ENCODE data around the gene CRY2.
A peak's percentile ranks its signal among the peaks of the same experiment; 100 is the strongest.

Gene CRY2

DNA sequence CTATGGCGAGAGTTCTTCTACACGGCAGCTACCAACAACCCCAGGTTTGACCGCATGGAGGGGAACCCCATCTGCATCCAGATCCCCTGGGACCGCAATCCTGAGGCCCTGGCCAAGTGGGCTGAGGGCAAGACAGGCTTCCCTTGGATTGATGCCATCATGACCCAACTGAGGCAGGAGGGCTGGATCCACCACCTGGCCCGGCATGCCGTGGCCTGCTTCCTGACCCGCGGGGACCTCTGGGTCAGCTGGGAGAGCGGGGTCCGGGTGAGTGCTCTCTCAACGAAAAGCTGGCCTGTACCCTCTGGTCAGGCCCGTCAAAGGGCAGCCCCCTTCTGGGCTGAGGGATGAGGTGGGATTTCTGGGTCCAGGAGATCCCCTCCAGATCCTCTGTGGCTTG, 22.3 kb downstream of the CRY2 start:
- DNase-seq = no peak
- in situ Hi-C loops (cut with MboI; ENCODE audit: low pct_unique_long_range_greater_than_20kb, low sequenced_read_pairs) = no loop called here

DNA sequence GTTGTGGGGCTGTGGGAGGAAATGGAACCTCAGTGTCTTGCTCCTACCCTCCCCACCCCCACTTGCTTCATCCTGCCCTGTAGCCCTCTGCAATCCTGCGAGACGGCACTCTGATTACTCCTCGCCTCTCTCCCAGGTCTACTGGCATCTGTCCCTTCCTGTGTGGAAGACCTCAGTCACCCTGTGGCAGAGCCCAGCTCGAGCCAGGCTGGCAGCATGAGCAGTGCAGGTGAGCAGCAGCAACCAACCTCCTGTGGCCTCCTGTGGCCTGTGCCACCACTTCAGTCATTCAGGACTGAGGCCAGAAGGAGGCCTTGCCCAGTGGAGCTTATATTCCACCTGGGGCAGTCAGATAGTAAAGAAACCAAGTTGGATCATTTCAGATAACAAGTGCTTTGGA, 23.4 kb downstream of the CRY2 start:
- in situ Hi-C loops (cut with MboI; ENCODE audit: low pct_unique_long_range_greater_than_20kb, low sequenced_read_pairs) = no loop called here
- no peak for DNase-seq

DNA sequence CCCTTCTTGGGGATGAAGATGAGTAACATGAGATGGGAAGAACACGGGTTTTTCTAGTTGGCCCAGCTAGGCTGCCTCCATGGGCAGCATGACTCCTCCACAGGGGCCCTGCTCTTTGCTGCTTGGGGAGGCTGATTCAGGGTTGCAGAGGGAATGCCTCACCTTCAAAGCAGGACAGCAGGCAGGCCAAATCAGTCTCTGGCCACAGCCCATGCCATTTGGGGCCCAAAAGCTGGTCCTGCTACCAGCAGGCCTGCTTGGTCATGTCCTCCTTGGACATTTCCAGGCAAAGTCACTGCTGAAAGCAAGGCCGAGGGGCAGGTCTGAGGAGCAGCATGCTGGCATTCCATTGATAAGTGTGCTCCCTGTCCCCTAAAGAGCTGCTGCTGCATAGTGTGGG, 24.4 kb downstream of the CRY2 start:
- in situ Hi-C loops (cut with MboI; ENCODE audit: low pct_unique_long_range_greater_than_20kb, low sequenced_read_pairs) = no loop called here

DNA sequence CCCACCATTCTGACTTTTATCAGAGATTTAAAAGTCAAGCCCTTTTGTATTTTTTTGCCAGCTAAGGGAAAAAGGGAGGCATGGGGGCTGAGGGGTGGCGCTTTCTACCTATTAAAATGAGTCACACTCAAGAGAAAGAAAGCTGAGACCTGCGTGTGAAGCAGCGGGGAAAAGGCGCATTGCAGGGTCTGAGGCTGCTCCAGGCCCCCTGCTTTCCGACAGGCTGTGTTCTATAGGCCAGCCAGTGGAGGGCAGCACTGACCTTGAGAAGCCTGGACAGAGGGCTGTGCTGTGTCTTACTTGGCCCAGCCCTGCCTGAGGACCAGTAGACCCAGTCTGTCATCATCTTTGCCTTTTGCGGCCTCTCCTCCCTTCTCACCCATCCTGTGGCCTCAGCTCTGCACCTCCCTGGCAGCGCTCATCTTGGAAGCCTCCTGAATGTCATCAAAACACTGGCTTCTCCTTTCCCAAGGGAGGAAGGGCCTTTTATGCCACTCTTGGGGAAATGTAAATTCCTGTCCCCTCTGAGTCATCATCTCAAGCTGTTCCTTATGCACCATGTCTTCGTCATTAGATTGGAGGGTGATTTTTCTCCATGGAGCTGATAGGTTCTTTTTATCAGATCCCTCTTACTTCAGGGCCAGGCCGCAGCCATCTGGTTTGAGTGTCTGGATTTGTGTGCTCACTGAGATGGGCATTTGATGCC, 25.5 kb downstream of the CRY2 start:
- in situ Hi-C loops (cut with MboI; ENCODE audit: low pct_unique_long_range_greater_than_20kb, low sequenced_read_pairs) = no loop called here

More for the DNA sequence above, 24.4 kb downstream of the CRY2 start:
- no peak for DNase-seq

DNA sequence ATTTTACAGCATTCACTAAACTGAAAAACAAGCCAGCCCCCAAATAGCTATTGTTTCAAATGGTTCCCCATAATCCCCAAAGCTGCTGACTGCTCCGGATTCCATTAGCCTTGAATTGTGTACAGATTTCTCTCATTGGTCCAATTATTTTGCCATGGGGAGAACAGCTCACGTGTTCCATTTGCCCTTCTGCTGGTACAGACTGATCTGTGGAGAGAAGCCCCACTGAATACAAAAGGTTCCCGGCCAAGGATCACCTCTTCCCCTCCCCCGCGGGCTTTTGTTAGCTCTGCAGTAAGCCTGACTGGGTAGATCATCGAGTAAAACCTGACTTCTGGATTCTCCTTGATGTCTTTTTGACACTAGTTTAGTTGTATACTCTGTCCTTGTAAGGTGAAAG, 29.1 kb downstream of the CRY2 start:
- in situ Hi-C loops (cut with MboI; ENCODE audit: low pct_unique_long_range_greater_than_20kb, low sequenced_read_pairs) = no loop called here
- DNase-seq = no peak

More for the DNA sequence above, 25.5 kb downstream of the CRY2 start:
- peak; percentile 66 for DNase-seq

DNA sequence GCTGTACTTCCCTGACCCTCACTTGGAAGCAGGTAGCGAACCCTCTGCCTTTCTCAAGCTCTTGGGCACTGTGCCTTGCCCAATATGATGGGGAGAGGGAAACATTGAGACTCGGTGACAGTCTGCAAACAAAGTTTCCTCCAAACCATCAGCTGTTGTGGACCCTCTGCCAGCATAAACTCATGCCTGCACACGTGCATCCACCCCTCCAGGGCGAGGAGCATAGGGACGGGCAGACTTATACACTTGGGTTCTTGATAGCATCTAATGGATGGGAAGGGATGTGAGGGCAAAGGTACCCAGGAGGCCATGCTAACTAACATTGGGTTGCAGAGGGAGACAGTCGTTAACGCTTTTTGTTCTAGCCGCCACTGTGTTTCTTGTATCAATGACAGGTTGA, 29.9 kb downstream of the CRY2 start:
- DNase-seq = no peak

DNA sequence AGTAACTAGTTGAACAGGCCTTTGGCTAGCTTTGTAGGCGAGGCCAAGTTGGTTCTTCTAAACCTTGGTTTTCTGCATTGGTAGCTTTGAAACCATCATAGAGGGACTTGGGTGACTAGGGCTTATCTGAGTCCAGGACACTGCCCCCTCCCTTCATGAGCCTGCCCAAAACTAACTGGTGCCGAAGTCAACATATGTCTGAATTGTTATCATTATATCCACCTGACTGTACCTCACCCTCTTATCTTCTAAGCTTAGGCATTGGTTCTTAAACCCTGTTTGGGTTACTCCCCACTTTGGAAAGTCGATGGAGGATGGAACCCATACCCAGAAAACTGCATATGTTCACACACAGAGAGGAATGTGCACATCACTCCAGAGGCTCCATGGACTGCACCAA, 30.6 kb downstream of the CRY2 start:
- DNase-seq = no peak
- in situ Hi-C loops (cut with MboI; ENCODE audit: low pct_unique_long_range_greater_than_20kb, low sequenced_read_pairs) = no loop called here

More for the DNA sequence above, 29.9 kb downstream of the CRY2 start:
- in situ Hi-C loops (cut with MboI; ENCODE audit: low pct_unique_long_range_greater_than_20kb, low sequenced_read_pairs) = no loop called here

DNA sequence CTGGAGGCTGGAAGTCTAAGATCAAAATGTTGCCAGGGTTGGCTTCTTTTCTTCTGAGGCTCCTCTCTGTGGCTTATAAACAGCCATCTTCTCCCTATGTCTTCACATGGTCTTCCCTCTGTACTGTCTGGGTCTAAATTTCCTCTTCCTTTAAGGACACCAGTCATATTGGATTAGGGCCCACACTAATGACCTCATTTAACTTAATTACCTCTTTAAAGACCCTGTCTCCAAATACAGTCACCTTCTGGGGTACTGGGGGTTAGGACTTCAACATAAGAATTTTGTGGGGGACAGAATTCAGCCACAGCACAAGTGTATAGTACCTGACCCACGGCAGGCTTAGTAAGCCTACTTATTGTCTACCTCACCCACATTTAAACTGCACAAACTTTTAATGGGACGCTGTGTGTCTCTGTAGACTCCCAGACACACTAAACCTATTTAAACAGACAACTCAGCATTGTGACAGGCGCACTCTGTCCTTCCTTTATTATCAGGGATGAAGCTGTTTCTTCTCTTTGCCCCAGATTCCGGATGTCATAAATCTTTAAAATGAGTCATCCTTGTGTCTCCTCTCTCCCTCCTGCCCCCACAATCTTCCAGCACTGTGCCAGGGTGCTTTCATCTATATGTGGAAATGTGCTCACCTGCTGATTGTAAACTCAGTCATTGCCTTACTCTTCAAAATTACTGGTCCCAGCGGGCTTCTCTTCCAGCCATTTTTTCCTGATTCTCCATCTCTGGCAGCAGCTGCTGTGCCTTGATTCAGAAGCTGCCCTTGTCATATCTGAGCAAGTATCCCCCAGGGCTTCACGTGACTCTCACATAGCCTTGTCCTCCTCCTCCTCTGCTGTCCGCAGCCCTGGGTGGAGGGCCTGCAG, 32.8 kb downstream of the CRY2 start:
- in situ Hi-C loops (cut with MboI; ENCODE audit: low pct_unique_long_range_greater_than_20kb, low sequenced_read_pairs) = no loop called here
- DNase-seq = no peak

DNA sequence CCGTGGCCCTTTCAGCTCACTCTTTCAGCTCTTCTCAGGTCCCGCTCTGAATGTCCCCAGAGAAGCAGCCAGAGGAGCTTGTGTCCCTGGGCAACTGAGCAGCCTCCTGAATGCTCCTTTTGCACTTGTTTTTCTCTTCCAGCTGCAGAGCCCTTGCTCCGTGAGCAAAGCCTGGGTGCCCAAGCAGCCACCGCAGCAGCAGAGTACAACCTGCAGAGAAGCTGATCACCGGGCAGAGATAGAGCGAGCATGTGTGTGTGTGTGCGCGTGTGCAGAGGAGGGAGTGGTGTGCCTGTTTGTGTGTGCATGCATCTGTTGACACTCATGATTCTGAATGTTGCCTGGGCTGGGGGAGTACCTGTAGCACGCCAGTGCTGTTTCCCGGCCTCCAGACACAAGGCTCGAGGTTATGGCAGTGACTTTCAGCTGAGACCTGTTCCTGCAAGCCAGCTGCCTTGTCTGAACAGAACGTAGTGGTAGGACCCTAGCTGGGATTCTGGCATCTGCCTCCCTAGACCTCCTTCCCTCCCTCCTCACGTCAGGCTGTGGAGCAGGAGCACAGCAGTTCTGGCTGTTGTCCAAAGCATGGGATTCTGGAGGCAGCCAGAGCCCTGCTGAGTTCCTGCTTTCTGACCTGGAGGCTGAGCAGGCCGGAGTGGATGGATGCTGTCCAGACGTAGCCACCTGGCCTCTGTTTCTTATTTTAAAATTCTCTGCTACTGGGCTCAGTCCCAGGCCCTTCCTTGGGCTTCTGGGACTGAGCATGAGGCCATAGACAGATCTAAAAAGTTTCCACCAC, 33.7 kb downstream of the CRY2 start:
- in situ Hi-C loops (cut with MboI; ENCODE audit: low pct_unique_long_range_greater_than_20kb, low sequenced_read_pairs) = no loop called here
- DNase-seq = no peak

DNA sequence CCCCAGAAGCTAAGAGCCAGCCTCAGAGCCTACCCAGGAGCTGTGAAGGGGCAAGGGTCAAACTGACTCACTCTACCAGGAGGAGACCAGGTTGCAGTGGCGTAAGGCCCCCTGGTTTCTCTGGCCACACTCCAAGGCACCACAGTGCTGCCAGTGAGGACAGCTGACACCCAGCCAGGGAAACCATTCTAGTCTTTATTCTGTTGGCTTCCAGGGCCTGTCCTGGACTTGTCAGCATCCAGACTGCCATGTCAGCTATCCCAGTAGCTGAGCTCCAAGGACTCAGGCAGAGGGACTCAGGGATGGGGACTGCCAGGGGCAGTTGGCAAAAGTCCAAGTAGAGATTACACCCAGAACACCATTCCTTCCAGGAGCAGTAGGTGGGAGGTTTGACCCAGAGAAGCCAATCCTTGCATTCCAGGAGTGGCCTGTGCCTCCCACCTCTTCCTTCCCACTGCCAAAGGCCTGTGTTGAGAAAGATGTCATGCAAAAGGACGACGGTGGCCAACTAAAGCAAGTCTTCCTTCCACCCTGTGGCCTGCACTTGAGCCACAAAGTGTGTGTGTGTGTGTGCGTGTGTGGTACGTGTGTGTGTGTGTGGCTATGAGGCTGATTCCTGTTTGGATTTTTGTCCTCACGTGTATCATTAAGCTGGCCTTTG, 34.6 kb downstream of the CRY2 start:
- no peak for DNase-seq
- in situ Hi-C loops (cut with MboI; ENCODE audit: low pct_unique_long_range_greater_than_20kb, low sequenced_read_pairs) = no loop called here

DNA sequence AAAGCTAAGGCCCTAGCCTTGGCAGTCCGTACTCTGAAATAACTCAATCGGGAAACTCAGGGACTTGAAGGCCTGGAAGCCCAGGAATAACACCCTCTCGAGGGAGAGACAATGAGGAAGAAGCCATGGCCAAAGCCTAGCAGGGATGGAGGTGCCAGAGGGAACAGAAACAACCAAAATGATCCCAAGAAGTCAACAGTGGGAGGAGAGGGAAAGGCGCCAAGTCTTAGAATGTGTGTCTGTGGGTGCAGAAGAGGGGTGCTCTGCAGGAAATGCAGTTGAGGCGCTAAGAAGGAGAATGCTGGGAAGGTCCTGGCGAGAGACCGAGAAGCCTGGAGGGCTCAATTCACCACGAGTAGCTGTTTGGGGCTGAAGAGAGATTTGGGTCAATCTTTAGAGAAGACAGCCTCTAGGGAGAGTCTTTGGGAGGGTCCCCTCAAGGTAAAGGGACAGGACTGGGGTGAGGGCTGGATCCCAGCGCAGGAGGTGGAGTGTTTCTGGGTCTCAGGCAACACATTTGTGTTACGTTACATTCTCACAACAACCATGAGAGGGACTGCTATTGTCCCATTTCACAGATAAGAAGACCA, 37.4 kb downstream of the CRY2 start:
- no peak for DNase-seq
- in situ Hi-C loops (cut with MboI; ENCODE audit: low pct_unique_long_range_greater_than_20kb, low sequenced_read_pairs) = no loop called here

DNA sequence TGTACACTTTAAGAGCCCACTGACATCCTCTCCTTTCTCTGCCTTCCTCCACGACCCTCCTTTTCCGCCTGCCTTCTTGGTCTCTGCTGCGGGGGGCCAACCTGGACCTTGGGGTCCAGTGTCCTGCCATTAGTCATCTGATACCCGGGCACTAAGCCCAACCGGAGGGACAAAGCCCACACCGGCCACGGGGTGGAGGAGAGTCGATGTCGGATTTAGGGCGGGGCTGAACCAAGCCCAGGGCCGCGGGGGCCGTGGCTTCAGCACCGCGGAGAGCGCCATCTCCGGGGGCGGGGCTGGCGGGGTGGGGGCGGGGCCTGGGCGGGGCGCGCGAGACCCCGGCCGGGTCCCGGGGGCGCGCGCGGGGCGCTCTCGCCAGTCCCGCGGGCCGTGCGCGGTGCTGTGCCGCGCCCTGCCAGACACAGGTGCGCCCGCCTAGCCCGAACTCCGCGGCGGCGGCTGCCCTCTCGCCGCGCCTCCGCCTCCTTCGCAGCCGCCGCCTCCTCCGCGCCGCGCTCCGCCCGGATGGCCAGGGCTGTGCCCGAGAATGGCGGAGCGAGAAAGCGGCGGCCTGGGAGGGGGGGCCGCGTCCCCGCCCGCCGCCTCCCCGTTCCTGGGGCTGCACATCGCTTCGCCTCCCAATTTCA, 38.1 kb downstream of the CRY2 start, which contains the start of gene MAPK8IP1:
TSS of gene MAPK8IP1 (plus strand) at position 378 of the 647 bp plus-strand sequence. CDS start at position 548, 170 bp downstream.
- DNase-seq = peak; percentile 26
- in situ Hi-C loops (cut with MboI; ENCODE audit: low pct_unique_long_range_greater_than_20kb, low sequenced_read_pairs) = no loop called here

DNA sequence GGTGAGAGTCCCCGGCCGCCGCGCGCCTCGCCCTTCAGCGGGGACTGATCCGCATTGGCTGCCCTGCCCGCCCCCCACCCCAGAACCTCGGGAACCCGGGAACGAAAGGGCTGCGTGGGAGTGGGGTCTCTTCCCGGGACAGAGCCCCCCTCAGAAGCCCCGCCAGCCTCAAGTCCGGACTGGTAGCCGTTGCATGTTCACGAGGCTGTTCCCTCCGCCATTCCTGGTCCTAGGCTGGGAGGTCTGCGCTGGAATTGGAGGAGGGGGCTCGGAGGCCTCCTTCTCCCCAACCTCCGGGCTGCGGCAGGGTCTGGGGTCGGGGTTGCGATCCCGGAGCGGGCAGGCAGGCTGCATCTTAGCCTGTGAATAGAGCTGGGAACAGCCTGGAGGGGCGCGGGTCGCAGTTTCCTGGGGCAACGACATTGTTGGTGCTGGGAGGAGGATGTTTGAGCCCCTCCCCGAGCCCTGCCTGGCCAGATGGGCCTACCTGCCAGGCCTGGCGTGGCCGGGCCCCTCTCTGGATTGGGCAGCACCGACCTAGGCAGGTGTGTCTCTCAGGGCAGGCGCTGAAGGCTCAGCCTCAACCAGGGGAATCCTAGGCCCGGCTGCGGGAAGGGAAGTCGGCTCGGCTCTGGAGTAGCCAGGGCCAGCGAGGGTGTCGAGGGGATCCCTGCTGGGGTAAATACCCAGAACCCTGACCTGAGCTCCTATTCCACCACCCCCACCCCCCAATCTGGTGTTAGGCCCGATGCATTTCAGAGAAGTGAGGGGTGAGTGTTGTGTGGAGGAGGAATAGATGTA, 38.8 kb downstream of the CRY2 start:
- in situ Hi-C loops (cut with MboI; ENCODE audit: low pct_unique_long_range_greater_than_20kb, low sequenced_read_pairs) = no loop called here

DNA sequence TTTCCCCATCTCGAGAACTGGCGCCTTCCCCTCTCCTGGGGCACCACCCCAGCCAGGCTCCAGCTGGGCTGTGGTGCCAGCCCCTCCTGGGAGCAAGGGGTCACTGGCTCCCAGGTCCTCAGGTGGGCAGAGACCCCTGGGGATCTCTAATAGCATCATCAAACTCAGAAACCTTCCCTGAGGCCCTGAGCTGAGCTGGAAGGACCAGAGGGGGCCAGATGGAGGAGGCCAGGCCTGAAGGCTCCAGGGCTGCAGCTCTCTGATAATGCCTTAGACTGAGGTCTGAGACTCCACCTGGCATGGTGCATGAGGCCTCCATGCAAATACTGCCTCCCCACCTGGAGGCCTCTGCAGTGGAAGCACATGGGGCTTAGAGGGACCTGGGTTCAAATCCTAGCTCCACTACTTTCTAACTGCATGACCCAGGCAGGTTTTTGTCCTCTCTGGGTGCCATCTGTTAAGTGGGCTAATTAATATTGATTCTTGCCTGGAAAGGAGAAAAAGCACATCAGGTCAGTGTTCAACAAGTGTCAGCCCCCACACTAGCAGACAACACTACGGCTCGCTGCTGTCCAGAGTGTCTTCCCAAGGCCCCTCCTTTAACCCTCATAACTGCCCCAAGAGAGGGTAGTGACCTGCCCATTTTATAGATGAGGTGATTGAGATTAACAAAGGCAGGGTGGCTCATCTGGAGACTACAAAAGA, 39.7 kb downstream of the CRY2 start:
- in situ Hi-C loops (cut with MboI; ENCODE audit: low pct_unique_long_range_greater_than_20kb, low sequenced_read_pairs) = no loop called here
- no peak for DNase-seq

More for the DNA sequence above, 38.8 kb downstream of the CRY2 start:
- DNase-seq = no peak

DNA sequence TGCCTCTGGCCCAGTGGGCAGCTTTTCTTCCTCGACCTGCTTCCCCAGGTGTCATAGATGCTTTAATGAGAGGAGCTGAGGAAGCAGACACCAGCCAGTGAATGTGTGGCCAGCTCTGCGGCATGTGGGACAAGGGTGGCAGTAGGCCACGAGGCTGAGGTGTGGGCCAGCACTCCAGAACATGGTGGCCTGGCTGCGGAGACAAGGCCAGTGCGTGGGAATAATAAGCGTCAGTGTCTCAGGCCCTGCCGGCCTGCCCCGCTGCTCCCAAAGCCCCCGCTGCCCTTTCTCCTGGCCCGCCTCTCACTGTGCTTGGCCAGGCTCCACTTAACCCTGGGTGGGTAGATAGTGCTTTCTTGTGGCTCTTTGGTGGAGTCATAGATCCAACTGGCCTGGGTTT, 40.3 kb downstream of the CRY2 start:
- in situ Hi-C loops (cut with MboI; ENCODE audit: low pct_unique_long_range_greater_than_20kb, low sequenced_read_pairs) = no loop called here
- DNase-seq = no peak

DNA sequence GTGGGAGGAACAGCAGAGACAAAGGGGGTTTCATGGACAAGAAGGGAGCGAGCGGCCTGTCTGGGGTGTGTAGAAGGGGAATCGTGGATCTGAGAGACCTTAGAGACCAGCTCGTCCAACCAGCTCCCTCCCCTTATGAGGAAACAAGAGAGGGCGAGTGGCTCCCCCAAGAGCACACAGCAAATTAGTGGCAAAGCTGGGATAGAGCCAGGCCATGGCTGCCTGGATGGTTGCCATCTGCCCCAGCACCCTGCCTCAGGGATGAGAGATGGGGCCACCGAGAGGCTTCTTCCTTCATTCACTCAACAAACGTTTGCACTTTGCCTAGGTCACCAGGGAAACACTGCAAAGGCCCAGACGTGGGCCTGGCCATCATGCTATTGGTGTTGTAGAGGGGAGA, 42.3 kb downstream of the CRY2 start:
- no peak for DNase-seq
- in situ Hi-C loops (cut with MboI; ENCODE audit: low pct_unique_long_range_greater_than_20kb, low sequenced_read_pairs) = no loop called here

DNA sequence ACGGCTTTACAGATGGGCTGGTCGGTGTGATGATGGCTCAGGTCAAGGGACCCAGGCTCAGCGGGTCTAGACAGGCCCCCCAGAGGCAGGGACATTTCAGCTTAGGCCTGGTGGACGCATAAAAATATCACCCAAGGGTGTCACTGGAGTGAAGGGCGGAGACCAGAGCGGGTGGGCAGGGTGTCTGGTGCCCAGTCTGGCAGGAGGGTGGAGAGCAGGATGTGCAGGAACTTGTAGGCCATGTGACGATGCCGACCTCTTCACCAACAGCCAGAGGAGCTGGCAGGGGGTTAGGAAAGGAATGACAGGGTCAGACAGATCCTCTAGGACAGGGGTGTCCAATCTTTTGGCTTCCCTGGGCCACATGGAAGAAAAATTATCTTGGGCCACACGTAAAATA, 42.7 kb downstream of the CRY2 start:
- no peak for DNase-seq
- in situ Hi-C loops (cut with MboI; ENCODE audit: low pct_unique_long_range_greater_than_20kb, low sequenced_read_pairs) = no loop called here

All from KBM-7 (cell line).